Upper lobe of right lung (tissue), 1 donor: Measurements from ENCODE around the gene KCTD10. TPM values are rescaled to one million over a fixed set of nuclear protein-coding genes. Genes with fewer than 3 reads are reported as not detected.

Source experiments
- ATAC-seq: fragments of 200-7000 bp; cut with Tn5 transposase; one replicate; pipeline ENCODE4 v1.9.1; 2020; ENCODE audit warnings: mild to moderate bottlenecking, moderate library complexity
- DNase-seq: peaks from one replicate; pipeline ENCODE4 v3.0.0-alpha.2; 2020
- H3K27ac ChIP-seq: fragments of 200-600 bp; one replicate; pipeline ENCODE4 v1.8.0; 2022
- H3K27me3 ChIP-seq: fragments of 200-600 bp; one replicate; pipeline ENCODE4 v1.8.0; 2022; ENCODE audit warnings: mild to moderate bottlenecking
- H3K36me3 ChIP-seq: fragments of 200-600 bp; one replicate; pipeline ENCODE4 v1.8.0; 2022
- H3K4me1 ChIP-seq: fragments of 200-600 bp; one replicate; pipeline ENCODE4 v1.8.0; 2022
- H3K4me3 ChIP-seq: fragments of 200-600 bp; one replicate; pipeline ENCODE4 v1.8.0; 2022; ENCODE audit warnings: mild to moderate bottlenecking
- H3K9me3 ChIP-seq: fragments of 200-600 bp; one replicate; pipeline ENCODE4 v1.8.0; 2022
- CTCF ChIP-seq: fragments of 200-600 bp; IDR thresholded peaks from one replicate; pipeline ENCODE4 v1.8.0; 2022; ENCODE audit warnings: antibody characterized with exemption
- intact Hi-C: fragments of 100-400 bp; cut with DNase I; formaldehyde crosslinking; loops from one replicate; pipeline ENCODE4 v1.11.0; 2022
- total RNA-seq: library from RNA; stranded (reverse); fragmentation: NEBNext Ultra II Directional; extraction: Animal tissue kit (Norgen Biotek cat#: 25700); gene quantifications from one replicate; pipeline ENCODE4 v1.2.1, GENCODE V29; 2021
- donor health status: DM: no; HTN: yes; CAD: no; lungs with severe emphysema.

KCTD10 gene
- total RNA-seq, 1 donor from 2014 or later, result 66.8 TPM

- DNase-seq, result no peak
- Histone ChIP-seq H3K4me1 (no peaks in the 10 kb centered on the region), H3K36me3 (peaks cover 99% of the 10 kb centered on the region), H3K9me3 (no peaks in the 10 kb centered on the region), H3K4me3 (no peak overlapping the region), H3K27me3 (no peaks in the 10 kb centered on the region), H3K27ac (no peak overlapping the region)
- intact Hi-C loops, result no loop called here
- ATAC-seq, result no peak
- TF ChIP-seq CTCF, result no peak
These were observed 24.2 kb upstream of the KCTD10 start for GRCh38 chr12:109501299-109501698.

GRCh38 chr12:109500406-109501185, 23.5 kb upstream of the KCTD10 start:
- intact Hi-C loops, result no loop called here
- ATAC-seq, result no peak

DNA sequence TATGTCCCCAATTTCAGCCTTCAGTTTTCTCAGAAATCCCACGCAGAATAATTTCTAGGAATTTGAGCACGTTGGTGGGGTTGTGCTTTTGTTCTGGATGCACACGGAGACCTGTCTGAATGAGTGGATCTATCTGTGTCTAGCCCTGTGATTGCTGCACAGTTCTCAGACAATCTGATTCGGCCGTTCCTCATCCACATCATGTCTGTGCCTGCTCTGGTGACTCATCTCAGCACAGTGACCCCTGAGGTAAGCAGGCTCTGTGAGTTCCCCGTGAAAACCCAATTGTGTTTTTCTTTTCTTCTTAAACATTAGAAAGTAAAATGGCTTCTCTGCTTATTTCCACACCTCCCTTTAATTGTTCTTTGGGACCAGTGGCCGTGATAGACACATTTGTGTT, 20.6 kb upstream of the KCTD10 start:
- DNase-seq (no peak), ATAC-seq (no peak)
- Histone ChIP-seq H3K27ac (no peak overlapping the region), H3K9me3 (no peaks in the 10 kb centered on the region), H3K27me3 (no peaks in the 10 kb centered on the region), H3K4me3 (no peak overlapping the region), H3K4me1 (no peaks in the 10 kb centered on the region), H3K36me3 (peaks cover 95% of the 10 kb centered on the region)
- intact Hi-C loops, result no loop called here
- no peak for TF ChIP-seq CTCF

More at GRCh38 chr12:109500406-109501185, 23.5 kb upstream of the KCTD10 start:
- TF ChIP-seq CTCF, result no peak
- H3K4me1 ChIP-seq, result no peaks in the 10 kb centered on the region
- peaks cover 99% of the 10 kb centered on the region for H3K36me3 ChIP-seq
- H3K27me3 ChIP-seq, result no peaks in the 10 kb centered on the region
- H3K4me3 ChIP-seq, result no peak overlapping the region
- DNase-seq, result no peak
- no peaks in the 10 kb centered on the region for H3K9me3 ChIP-seq
- no peak overlapping the region for H3K27ac ChIP-seq

- Histone ChIP-seq H3K27me3 (no peaks in the 10 kb centered on the region), H3K4me1 (no peaks in the 10 kb centered on the region), H3K9me3 (no peaks in the 10 kb centered on the region), H3K27ac (no peak overlapping the region), H3K36me3 (peaks cover 95% of the 10 kb centered on the region), H3K4me3 (no peak overlapping the region)
- no peak for TF ChIP-seq CTCF
- no peak for DNase-seq
- intact Hi-C loops, result no loop called here
- no peak for ATAC-seq
These were observed 19.2 kb upstream of the KCTD10 start for GRCh38 chr12:109496306-109496705.

DNA sequence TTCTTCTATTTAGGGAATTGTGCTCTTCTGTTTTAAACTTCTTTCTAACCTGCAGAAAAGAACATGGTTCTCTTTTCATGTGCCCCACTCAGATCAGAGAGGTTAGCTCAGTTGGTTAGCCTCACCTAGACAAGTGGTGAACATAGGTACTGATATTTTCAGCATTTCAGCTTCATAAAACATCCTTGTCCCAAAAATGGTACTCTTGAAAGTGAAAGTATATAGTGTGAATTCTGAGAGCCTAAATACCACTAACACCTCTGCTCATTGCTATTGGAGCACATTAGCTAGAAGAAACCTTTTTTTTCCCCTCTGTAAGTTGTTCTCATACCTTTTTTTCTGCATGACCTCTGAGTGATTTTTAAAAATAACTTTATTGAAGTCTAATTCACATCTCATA, 17.9 kb upstream of the KCTD10 start:
- Histone ChIP-seq H3K4me1 (no peaks in the 10 kb centered on the region), H3K36me3 (peaks cover 95% of the 10 kb centered on the region), H3K9me3 (no peaks in the 10 kb centered on the region), H3K27me3 (no peaks in the 10 kb centered on the region), H3K4me3 (no peak overlapping the region), H3K27ac (no peak overlapping the region)
- DNase-seq (no peak), ATAC-seq (no peak)
- intact Hi-C loops, result no loop called here
- no peak for TF ChIP-seq CTCF
